ENCODE data around the gene DIS3L2.

GRCh38 chr2:232345251-232345650, 383.7 kb downstream of the DIS3L2 start:
- TF ChIP-seq EZH2 (IDR thresholded peaks at IDR 0.05; ENCODE audit: insufficient read depth, poor library complexity, severe bottlenecking) = no peak
- TF ChIP-seq EZH2phosphoT487 (IDR thresholded peaks at IDR 0.05; ENCODE audit: insufficient read depth, low read depth) = no peak
